Measurements from ENCODE around the gene C11orf24. TPM values are rescaled to one million over a fixed set of nuclear protein-coding genes. Genes with fewer than 3 reads are reported as not detected.

C11orf24 gene
- total RNA-seq, 1 experiment from 2014 or later = 53.7 TPM

GRCh38 chr11:68255526-68255925, 16.2 kb downstream of the C11orf24 start:
- no peak overlapping the region for H3K27ac Mint-ChIP-seq
- H3K27me3 Mint-ChIP-seq (ENCODE audit: low read depth) = peaks cover 9% of the 10 kb centered on the region
- H3K4me3 Mint-ChIP-seq = no peak overlapping the region
- TF ChIP-seq GRHL2 (CRISPR knock-in tag; IDR thresholded peaks at IDR 0.05; ENCODE audit: insufficient replicate concordance, severe bottlenecking) (no peak), STAT6 (CRISPR knock-in tag; conservative IDR thresholded peaks at IDR 0.05; ENCODE audit: low read depth) (no peak), PREB (CRISPR knock-in tag; IDR thresholded peaks at IDR 0.05; ENCODE audit: borderline replicate concordance) (no peak), E2F5 (CRISPR knock-in tag; IDR thresholded peaks at IDR 0.05) (no peak), ARID4B (CRISPR knock-in tag; IDR thresholded peaks at IDR 0.05; ENCODE audit: borderline replicate concordance) (no peak), ZNF121 (CRISPR knock-in tag; IDR thresholded peaks at IDR 0.05) (no peak), SOX15 (CRISPR knock-in tag; IDR thresholded peaks at IDR 0.05) (no peak), NFE2L1 (CRISPR knock-in tag; IDR thresholded peaks at IDR 0.05) (no peak), SMAD4 (CRISPR knock-in tag; IDR thresholded peaks at IDR 0.05) (no peak)
- peaks cover 12% of the 10 kb centered on the region for H3K4me1 Mint-ChIP-seq
- DNase-seq (ENCODE audit: low spot score) = no peak
- ChIA-PET CTCF (no interaction called here), POLR2A (interaction anchor here (0.6 kb wide), 1 partner anchor 87 kb away, joined by 5 read pairs; no protein-coding TSS in a partner anchor)
- H3K36me3 Mint-ChIP-seq = peaks cover 2% of the 10 kb centered on the region; the same call in 1 of the 2 replicates
- ATAC-seq = no peak
- H3K9me3 Mint-ChIP-seq = peaks cover 6% of the 10 kb centered on the region

- CTCF ChIA-PET = interaction anchor here (1.2 kb wide), 1 partner anchor 18 kb away, joined by 3 read pairs; the partner anchor contains the start of gene C11orf24
- Mint-ChIP-seq H3K9me3 (peaks cover 16% of the 10 kb centered on the region), H3K27me3 (ENCODE audit: low read depth) (peaks cover 9% of the 10 kb centered on the region), H3K36me3 (no peaks in the 10 kb centered on the region), H3K4me1 (peaks cover 12% of the 10 kb centered on the region), H3K4me3 (no peak overlapping the region), H3K27ac (no peak overlapping the region)
- DNase-seq (ENCODE audit: low spot score) = no peak
- no peak for ATAC-seq
- POLR2A ChIA-PET = no interaction called here
- TF ChIP-seq CDX4 (CRISPR knock-in tag; IDR thresholded peaks at IDR 0.05; ENCODE audit: borderline replicate concordance) (no peak), FOXP4 (CRISPR knock-in tag; IDR thresholded peaks at IDR 0.05) (no peak), ZNF317 (CRISPR knock-in tag; IDR thresholded peaks at IDR 0.05; ENCODE audit: borderline replicate concordance, low read depth) (no peak), ZNF512 (CRISPR knock-in tag; IDR thresholded peaks at IDR 0.05; ENCODE audit: borderline replicate concordance) (no peak), E2F5 (CRISPR knock-in tag; IDR thresholded peaks at IDR 0.05) (no peak), E2F4 (CRISPR knock-in tag; IDR thresholded peaks at IDR 0.05; ENCODE audit: borderline replicate concordance, low read depth) (no peak), ZNF263 (CRISPR knock-in tag; IDR thresholded peaks at IDR 0.05; ENCODE audit: low read depth) (no peak)
Measured at GRCh38 chr11:68254421-68254820, 17.4 kb downstream of the C11orf24 start.

Data from WTC11 (cell line).